Activated CD4-positive, alpha-beta T cell treated with anti-CD3 and anti-CD28 coated beads for 4 hours (primary cell): Measurements from ENCODE around the gene CRTAP.
"Not testable (repeated sequence)": the region's sequence is repeated elsewhere in the genome, so short reads cannot be mapped to it uniquely, and the experiment has no call there.

Experiments used
- DNase-seq, 2 donors: peaks; one replicate each; pipeline ENCODE4 v3.0.0-alpha.2; 2020

CRTAP gene

DNA sequence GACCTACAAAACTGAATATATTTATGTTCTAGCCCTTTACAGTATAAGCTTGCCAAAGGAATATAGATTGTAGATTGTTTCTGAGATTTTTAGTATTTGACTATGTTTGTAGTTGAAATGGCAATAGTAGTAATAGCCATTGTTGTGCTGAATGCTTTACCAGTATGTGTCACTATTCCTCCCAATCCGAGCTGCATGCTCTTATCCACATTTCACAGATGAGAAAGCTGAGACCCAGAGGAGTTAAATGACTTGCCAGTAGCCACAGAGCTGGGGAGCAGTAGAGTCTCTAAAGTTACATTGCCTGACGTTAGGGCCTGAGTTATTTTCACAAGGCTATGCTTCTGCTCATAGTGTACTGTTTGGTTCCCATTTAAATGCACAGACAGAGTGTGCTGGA is 13.6 kb upstream of the CRTAP start:
- DNase-seq = no peak

DNA sequence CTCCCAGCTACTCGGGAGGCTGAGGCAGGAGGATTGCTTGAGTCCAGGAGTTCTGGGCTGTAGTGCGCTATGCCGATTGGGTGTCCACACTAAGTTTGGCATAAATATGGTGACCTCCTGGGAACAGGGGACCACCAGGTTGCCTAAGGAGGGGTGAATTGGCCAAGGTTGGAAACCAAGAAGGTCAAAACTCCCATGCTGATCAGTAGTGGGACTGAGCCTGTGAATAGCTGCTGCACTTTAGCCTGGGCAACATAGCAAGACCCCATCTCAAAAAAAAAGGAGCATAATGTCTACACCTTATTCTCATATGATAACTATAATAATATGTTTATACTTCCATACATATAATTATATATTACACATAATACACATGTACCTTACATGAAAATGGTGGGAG is 10.8 kb upstream of the CRTAP start:
- no peak for DNase-seq

DNA sequence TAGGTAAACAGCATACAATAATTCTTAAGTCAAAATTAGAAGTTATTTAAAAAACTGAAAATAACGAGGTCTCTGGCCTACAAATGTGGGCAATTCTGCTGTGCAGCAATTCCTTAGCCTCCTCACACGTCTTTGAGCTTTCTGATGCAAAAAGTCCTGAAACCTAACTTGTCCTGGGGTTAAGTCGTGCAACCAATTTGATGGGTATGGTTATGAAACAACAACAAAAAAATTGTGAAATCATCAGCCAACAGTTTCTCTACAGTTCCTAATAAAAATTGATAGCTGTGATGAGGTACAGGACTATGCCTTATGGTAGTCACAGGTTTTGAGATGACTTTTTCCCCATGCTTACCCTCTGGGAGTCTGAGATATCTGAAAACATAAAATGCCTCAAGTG is 10.3 kb upstream of the CRTAP start:
- no peak for DNase-seq

DNA sequence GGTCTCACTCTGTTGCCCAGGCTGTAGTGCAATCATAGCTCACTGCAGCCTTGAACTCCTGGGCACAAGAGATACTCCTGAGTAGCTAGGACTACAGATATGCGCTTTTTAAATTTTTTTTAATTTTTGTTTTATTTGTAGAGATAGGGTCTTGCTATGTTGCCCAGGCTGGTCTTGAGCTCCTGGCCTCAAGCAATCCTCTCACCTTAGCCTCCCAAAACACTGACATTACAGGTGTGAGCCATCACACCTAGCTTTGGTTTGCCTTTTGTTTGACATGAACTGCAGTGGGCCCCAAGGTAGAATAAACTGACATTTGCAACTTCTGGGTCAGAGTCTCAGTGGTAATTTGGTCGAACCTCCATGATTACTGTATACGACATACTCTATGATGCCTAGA is 9.0 kb upstream of the CRTAP start:
- no peak for DNase-seq

DNA sequence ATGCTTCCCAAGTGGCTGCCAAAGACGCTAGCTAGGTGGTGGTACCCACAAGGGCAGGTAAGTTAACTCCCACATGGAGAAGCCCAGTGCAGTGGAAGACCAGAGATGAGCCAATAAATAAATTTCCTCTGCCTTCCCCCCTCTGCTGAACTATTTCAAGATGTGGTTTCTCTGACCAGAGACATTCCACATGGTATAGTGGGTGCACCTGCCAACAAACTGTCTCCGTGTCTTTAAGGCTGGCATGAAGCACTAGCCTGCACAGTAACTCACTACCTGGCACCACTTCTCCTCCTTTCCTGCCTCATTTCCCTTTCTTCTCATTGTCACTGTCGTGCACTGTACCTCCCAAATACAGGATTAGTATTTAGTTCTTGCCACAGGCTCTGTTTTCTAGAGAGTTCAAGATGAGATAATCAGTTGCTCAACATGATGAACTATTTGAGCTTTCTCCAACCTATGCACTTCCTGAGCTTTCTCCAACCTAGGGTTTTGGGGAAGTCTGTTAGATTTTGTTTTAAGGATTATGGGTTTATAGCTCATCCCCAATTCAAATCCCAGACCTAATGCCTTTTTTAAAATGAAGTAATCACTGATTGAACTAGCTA is 8.4 kb upstream of the CRTAP start:
- DNase-seq = no peak

DNA sequence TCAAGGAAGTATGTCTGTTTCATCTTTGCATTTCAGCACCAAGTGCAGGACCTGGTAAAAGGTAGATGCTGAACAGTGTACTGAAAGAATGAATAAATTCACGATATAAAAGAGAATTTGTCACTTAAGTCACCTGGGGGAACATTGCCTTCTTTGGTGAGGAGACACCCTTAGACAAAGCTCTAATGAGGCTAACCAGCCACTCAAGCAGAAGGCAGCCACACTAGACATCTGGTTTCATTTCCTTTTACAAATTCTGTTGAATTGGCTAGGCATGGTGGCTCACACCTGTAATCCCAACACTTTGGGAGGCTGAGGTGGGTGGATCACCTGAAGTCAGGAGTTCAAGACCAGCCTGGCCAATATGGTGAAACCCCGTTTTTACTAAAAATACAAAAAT is 7.0 kb upstream of the CRTAP start:
- DNase-seq = not testable (repeated sequence)

DNA sequence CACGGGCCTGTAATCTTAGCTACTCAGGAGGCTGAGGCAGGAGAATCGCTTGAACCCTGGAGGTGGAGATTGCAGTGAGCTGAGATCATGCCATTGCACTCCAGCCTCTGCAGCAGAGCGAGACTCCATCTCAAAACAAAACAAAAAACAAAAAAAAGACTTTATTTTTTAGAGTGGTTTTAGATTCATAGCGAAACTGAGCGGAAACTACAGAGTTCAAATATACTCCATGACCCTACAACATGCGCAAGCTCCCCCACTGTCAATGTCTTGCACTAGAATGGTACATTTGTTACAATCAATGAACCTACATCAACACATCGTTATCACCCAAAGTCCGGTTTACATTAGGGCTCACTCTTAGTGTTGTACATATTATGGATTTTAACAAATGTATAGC is 2.2 kb upstream of the CRTAP start:
- DNase-seq = no peak

DNA sequence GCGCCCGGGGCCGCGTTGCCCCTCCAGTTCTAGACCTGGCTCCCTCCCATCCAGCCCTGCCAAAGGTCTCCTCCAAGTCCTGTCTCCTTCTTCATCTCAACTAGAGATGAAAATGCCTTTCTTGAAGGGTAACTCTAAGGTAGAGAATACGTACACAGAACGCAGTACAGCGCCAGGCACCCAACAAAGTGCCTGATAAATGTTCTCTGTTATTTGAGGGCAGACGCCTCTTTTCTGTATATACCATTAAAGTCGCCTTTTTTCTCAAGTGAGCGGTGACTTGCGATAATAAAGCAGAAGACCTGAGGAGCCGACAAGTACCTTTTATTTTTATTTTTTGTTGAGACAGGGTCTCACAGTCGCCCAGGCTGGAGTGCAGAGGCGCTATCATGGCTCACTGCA is 809 bp downstream of the CRTAP start:
- no peak for DNase-seq

DNA sequence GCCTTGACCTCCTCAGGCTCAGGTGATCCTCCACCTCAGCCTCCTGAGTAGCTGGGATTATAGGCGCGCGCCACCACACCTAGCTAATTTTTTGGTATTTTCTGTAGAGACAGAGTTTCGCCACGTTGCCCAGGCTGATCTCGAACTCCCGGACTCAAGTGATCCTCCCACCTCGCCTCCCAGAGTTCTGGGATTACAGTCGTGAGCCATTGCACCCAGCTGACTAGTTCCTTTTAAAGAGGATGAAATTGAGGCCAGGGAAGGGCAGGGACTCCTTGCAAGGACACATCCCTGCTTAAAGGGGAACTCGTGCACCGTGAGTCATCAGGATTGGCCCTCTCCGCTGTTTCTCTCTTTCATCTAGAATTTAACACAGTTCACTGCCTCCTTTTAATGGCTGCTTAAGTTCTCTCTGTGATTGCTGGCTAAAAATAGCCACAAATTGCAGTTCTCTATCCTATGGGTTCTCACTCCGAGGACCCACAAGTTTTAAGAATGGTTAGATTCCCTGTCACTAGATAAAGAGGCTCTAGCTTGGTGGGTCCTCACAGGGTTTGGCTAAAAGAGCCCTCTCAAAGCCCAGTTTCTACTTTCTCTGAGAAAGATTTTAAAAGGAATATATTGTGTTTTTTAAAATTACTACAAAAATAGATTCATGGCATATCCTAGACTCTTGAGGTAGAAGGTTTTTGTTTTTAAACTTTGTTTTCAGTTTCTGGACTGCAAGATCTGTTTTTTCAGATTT is 1.4 kb downstream of the CRTAP start:
- DNase-seq = no peak

DNA sequence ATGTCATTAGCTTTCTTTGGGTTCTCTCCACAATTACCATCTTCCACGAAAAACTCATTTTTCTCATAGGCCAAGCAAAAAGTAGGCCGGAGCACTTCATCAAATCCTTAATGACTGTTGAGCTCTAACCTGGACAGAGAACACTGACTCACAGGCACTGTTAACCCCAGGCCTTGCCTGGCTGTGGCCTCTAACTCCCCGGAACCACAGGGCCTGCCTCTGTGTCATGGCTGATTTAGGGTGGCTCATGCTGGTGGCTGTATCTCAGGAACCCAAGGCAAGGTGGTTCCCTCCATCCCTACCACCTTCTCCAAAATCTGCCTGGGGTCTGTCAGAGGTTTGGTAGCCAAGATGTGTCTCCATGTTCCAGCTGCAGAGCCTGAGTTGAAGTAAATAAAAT is 3.6 kb downstream of the CRTAP start:
- DNase-seq = no peak

DNA sequence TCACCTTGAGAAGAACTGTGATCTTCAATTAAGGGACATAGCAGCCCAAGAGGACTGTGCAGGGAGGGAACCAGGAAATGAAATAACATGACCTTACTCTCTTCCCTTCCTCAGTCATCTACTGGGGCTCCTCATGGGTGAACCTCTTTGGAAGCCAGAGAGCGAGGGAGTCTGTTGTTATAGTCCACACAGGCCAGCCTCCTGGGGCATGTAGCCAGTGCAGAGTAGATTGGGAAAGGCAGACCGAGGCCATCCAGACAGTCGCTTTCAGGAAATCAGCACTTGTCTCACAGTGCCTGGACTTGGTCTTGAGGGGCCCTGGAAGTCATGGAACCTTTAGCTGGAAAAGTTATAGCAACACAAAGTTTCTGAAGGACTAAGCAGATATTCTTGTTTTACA is 6.1 kb downstream of the CRTAP start:
- DNase-seq = no peak

DNA sequence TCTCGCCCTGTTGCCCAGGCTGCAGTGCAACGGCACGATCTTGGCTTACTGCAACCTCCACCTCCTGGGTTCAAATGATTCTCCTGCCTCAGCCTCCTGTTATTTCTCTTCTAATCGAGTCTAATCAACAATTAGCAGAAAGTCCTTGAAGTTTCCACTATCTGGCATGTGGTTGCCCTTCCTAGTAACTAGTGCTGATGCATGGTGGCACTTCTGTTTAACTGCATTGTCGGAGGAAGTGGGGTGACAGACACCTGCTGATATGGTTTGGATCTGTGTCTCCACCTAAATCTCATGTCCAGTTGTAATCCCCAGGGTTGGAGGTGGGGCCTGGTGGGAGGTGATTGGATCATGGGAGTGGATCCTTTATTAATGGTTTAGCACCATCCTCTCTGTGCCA is 9.2 kb downstream of the CRTAP start:
- no peak for DNase-seq

DNA sequence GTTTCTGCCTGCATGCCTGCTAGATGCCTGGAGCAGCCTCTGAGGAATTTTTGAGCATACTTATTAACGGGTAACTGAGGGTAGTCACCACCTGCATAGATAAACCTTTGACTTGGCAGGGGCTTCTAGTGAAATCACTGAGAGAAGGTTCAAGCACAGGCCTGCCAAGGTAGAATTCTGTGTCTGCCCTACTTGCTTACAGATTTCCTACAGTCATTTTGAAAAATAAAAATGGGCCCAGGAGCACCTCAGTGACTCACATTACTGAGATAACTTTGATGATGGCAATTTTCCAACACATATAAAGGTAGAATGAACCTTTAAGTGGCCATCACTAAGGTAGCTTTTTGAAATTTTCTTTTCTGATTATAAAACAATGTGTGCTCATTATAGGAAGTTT is 10.8 kb downstream of the CRTAP start:
- no peak for DNase-seq

DNA sequence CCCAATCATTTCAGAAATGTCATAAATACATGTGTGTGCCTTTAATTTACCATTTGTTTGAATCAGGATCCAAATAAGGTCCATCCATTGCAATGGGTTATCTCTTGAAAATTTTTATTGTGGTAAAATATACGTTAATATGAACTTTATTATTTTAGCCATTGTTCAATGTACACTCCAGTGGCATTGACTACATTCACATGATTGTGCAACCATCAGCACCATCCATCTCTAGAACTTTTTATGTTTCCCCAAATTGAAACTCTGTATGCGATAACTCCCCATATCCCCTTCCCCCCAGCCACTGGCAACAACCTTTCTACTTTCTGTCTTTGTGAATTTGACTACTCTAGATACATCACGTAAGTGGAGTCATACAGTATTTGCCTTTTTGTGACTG is 12.0 kb downstream of the CRTAP start:
- DNase-seq = no peak

DNA sequence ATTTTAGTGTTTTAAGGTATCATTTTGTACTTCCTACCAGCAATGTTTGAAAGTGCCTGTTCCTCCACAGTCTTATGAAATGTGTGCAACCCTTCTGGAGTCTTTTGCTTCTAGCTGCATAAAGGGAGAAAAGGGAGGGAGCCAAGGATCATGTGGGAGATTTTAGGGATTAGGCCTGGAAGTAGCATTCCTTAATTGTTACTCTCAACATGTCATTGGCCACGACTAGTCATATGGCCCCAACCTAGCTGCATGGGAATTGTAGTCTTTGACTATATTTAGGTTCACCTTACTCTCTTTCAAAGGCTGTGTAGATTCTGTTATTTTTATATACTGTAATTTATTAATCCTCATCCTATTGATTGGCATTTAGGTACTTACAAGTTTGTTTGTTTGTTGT is 14.9 kb downstream of the CRTAP start:
- no peak for DNase-seq

DNA sequence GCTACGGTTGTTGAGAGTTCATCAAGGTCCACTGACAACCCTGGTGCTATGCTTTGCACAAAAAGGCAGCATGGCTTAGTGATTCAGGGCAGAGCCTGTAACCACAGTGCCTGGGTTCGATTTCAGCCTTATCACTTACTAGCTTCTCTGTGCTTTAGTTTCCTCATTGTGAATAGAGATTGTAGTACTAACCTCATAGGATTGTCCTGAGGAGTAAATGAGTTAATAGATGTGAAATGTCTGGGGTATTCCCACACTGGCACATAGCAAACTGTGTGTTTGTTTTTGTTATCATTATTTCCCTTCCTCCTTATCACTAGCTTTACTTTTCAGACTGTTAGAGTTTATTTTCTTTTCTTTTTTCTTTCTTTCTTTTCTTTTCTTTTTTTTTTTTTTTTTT is 16.3 kb downstream of the CRTAP start:
- no peak for DNase-seq

DNA sequence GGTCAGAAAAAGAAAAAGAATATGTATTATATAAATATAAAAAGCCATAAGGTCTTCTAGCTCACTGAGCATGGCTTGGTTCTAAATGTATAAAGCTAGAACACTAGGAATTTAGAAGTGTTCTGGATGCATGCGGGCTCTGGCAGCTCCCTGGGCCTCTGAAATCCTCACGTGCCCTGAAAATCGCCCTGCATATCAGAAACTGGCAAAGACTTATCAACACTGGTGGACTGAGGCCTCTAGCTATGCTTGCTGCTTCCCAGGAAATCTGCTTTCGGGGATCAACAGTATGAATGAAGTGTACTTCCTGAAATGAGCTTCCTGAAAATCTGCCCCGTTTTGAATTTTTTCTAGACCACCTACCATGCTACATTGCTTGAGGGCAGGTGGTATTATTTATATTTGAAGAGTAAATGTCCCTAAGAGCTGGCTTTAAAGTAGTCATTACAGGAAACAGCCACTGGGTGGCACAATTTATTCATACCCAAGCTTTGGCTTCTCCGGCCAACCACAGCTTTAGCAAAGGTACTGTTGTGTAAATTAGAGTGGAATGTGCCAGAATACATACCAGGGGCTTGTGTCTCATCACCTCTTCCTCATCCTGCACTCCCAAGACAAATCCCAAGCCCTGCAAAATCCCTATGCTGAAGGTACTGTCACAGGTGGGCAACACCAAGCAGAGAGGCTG is 17.7 kb downstream of the CRTAP start:
- peak; percentile 18 to 33 for DNase-seq

DNA sequence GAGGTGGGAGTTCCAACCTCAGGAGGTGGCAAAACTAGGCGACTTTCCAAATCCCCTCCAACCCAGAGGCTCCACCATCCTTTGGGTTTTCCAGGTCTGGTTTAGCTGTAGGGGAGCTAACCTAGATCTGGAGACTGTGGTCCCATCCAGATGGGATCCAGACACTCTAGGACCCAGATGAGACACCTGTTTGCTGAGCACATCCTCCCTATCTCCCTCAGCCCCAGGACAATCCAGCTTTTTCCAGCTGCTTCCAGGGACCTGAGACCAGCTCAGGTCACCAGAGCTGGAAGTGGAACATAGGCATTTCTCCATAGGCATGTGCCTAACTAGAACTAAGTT is 18.2 kb downstream of the CRTAP start:
- no peak for DNase-seq

DNA sequence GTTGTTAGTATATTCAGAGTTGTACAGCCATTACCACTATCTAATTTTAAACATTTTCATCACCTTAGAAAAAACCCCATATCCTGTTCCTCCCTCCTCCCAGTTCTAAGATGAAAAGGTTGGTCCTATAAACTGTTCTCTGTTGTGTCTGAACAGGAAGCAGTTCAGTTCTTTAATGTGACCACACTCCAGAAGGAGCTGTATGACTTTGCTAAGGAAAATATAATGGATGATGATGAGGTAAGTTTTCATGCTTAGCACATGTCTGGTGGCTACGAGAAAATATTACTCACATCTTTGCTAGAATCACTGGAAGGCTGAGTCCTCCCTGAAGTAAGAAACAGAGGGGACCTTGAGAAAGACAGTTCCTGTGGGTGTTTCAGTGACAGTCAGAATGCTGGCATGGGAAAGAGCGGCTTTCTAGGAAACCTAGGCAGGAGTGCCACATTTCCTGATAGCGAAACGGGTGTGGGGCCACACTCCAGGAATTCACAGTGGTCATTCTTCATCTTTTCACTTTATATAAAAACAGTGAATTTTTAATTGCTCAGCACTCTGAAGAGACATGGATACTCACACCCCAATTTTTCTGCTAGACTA is 20.3 kb downstream of the CRTAP start:
- DNase-seq = no peak

DNA sequence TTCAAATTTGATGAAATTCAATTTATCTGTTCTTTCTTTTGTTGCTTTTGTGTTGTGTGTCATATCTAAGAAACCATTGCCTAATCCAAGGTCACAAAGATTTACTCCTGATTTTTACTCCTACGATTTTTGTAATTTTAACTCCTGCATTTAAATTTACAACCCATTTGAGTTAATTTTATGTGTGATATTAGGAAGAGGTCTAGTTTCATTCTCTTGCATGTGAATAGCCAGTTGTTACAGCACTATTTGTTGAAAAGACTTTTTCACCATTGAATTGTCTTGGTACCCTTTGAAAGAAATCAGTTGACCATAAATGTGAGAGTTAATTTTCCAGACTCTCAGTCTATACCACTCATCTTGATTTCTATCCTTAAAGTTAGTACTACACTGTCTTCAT is 23.9 kb downstream of the CRTAP start:
- DNase-seq = no peak

DNA sequence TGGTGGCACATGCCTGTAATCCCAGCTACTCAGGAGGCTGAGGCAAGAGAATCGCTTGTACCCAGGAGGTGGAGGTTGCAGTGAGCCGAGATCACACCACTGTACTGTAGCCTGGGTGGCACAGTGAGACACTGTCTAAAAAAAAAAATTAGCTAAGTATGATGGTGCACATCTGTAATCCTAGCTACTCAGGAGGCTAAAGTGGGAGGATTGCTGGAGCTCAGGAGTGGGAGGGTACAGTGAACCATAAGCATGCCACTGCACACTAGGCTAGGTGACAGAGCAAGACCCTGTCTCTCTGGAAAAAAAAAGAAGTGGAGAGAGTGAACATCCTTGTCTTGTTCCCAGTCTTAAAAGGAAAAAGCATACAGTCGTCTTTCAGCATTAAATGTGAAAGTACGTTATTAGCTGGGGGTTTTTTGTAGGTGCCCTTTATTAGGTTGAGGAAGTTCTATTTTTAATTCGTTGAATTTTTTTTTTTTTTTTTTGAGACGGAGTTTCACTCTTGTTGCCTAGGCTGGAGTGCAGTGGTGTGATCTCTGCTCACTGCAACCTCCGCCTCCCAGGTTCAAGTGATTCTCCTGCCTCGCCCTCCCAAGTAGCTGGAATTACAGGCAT is 25.3 kb downstream of the CRTAP start:
- DNase-seq = not testable (repeated sequence)

DNA sequence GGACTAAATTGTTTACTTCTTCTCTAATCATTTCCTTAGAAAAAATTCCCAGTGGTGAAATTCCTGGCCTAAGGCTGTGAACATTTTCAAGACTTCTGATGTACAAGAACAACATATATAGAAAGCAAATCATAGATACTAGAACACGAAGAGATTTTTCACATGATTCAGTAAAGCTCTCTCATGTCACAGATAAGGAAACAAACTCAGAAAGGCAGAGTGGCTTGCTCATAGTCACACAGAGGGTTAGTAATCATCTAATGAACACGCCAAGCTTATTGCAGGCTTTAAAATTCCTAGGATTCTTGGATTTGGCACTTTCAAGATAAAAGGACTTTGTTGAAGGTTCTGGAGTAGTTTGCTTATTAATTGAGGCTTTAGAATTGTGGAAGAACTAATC is 26.2 kb downstream of the CRTAP start:
- no peak for DNase-seq

DNA sequence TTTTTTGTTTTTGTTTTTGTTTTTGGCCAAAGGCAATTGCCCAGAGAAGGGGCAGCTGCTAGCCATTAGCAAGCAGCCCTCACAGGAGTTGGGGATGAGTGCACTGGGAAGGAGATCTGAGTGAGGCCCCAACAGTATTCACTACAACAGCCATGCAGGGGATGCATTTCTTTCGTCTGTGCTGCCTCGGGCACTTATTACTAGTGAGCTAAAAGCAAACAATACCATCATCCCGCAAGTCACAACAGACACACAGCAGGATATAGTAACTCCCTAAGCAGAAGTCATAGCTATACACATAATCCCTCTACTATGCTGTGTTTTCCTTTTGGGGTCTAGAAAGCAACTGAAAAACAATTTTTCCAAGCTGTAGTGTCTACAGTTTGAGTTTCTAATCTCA is 27.2 kb downstream of the CRTAP start:
- no peak for DNase-seq

DNA sequence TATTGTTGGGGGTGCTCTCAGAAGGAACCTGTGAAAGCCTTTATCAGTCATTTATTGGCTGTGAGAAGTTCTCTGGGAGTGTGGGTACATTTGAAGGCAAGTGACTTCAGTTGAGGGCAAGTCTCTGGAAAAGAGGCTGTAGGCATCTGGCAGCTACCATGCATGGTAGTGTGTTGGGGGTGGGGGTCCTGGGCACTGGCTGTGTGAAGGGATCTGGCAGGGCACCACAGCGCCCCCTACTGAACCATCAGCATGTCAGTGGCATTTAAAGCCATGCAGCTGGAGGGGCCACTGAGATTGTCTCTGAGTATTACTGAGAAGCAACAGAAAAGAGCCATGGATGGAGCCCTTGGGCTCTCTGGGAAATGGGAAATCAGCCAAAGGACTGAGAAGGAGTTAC is 30.6 kb downstream of the CRTAP start:
- DNase-seq = peak; percentile 9 to 14
